Activated CD8-positive, alpha-beta memory T cell treated with anti-CD3 and anti-CD28 coated beads, Interleukin-2, amount 10 ng/mL, durations not matched to agents 7 days and 5 days (primary cell): ENCODE results near the gene HTR3A. TPM values are rescaled to one million over a fixed set of nuclear protein-coding genes. Genes with fewer than 3 reads are reported as not detected.

ENCODE experiments used
- ATAC-seq: fragments of 150-1000 bp; cut with Tn5 transposase; one replicate; pipeline ENCODE4 v1.10.0; 2021; ENCODE audit warnings: moderate library complexity
- CTCF ChIA-PET: fragments of 350-600 bp; sonication (Branson Sonifier 250); formaldehyde crosslinking; loops from one replicate; lab custom pipeline; 2021; ENCODE audit warnings: antibody characterized with exemption; lab: Charles Lee
- DNase-seq: peaks from one replicate; pipeline ENCODE4 v3.0.0-alpha.2; 2020
- H3K27ac Mint-ChIP-seq: one replicate; pipeline ENCODE4 v1.8.0; 2021; ENCODE audit warnings: mild to moderate bottlenecking, mixed read lengths
- H3K27me3 Mint-ChIP-seq: one replicate; pipeline ENCODE4 v1.8.0; 2021; ENCODE audit warnings: mixed read lengths
- H3K36me3 Mint-ChIP-seq: one replicate; pipeline ENCODE4 v1.8.0; 2021; ENCODE audit warnings: mild to moderate bottlenecking, mixed read lengths
- H3K4me1 Mint-ChIP-seq: one replicate; pipeline ENCODE4 v1.8.0; 2021; ENCODE audit warnings: mixed read lengths
- H3K4me3 Mint-ChIP-seq: one replicate; pipeline ENCODE4 v1.8.0; 2021; ENCODE audit warnings: mild to moderate bottlenecking, moderate library complexity, mixed read lengths
- H3K9me3 Mint-ChIP-seq: one replicate; pipeline ENCODE4 v1.8.0; 2022; ENCODE audit warnings: low read depth, mixed read lengths
- total RNA-seq, 2 experiments: library from RNA; stranded (reverse); gene quantifications; one replicate each; pipeline ENCODE4 v1.2.3, GENCODE V29; 2021

HTR3A gene
- total RNA-seq, 2 experiments from 2014 or later = not detected

DNA sequence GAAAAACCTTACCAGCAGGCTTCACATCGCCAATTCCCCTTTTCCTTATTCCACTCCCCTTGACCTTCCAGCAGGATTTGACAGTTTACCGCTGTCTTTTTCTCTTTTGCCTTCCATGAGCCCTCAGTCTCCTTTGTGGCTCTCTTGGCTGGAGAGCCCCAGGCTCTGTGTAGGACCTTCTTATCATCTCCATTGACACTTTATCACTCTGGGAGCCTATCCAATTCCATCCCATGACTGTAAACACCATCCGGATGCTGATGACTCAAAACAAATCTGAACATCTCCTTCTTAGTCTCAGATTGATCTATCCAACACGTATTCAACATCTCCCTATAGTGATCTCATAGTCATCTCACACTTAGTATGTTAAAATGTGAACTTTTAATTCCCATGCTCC lies 36.0 kb downstream of the HTR3A start:
- no peak for DNase-seq
- H3K4me1 Mint-ChIP-seq = peaks cover 9% of the 10 kb centered on the region
- peaks cover 22% of the 10 kb centered on the region for H3K27me3 Mint-ChIP-seq
- no peak overlapping the region for H3K4me3 Mint-ChIP-seq
- H3K9me3 Mint-ChIP-seq = no peaks in the 10 kb centered on the region
- CTCF ChIA-PET = interaction anchor here (0.7 to 2.9 kb wide), 3 partner anchors 16 to 250 kb away, joined by 3 to 11 read pairs (median 4); no protein-coding TSS in a partner anchor
- no peak overlapping the region for H3K27ac Mint-ChIP-seq
- H3K36me3 Mint-ChIP-seq = no peaks in the 10 kb centered on the region
- no peak for ATAC-seq

- no peak for DNase-seq
- Mint-ChIP-seq H3K4me1 (peaks cover 9% of the 10 kb centered on the region), H3K27me3 (peaks cover 22% of the 10 kb centered on the region), H3K9me3 (no peaks in the 10 kb centered on the region), H3K36me3 (no peaks in the 10 kb centered on the region), H3K27ac (no peak overlapping the region), H3K4me3 (no peak overlapping the region)
- CTCF ChIA-PET = interaction anchor here (2.9 kb wide), 1 partner anchor 250 kb away, joined by 11 read pairs; no protein-coding TSS in a partner anchor
- no peak for ATAC-seq
Observed at GRCh38 chr11:114011443-114011842, 36.5 kb downstream of the HTR3A start.

- Mint-ChIP-seq H3K9me3 (no peaks in the 10 kb centered on the region), H3K27ac (no peak overlapping the region), H3K27me3 (peaks cover 8% of the 10 kb centered on the region), H3K36me3 (no peaks in the 10 kb centered on the region), H3K4me1 (no peaks in the 10 kb centered on the region), H3K4me3 (no peak overlapping the region)
- ATAC-seq (no peak), DNase-seq (no peak)
- CTCF ChIA-PET = interaction anchor here (1.5 to 2.2 kb wide), 2 partner anchors 245 to 247 kb away, joined by 3 to 13 read pairs; no protein-coding TSS in a partner anchor
Observed at GRCh38 chr11:114015117-114015516, 40.2 kb downstream of the HTR3A start.

- CTCF ChIA-PET = interaction anchor here (1.0 kb wide), 1 partner anchor 21 kb away, joined by 3 read pairs; no protein-coding TSS in a partner anchor
- Mint-ChIP-seq H3K4me1 (no peaks in the 10 kb centered on the region), H3K9me3 (no peaks in the 10 kb centered on the region), H3K27me3 (peaks cover 2% of the 10 kb centered on the region), H3K27ac (no peak overlapping the region), H3K4me3 (no peak overlapping the region), H3K36me3 (no peaks in the 10 kb centered on the region)
- ATAC-seq (no peak), DNase-seq (no peak)
Observed at GRCh38 chr11:114016986-114017385, 42.1 kb downstream of the HTR3A start.

GRCh38 chr11:114017723-114018122 lies 42.8 kb downstream of the HTR3A start:
- Mint-ChIP-seq H3K4me1 (no peaks in the 10 kb centered on the region), H3K27me3 (peaks cover 2% of the 10 kb centered on the region), H3K36me3 (no peaks in the 10 kb centered on the region), H3K9me3 (no peaks in the 10 kb centered on the region), H3K4me3 (no peak overlapping the region), H3K27ac (no peak overlapping the region)
- ATAC-seq (no peak), DNase-seq (no peak)
- CTCF ChIA-PET = interaction anchor here (1.0 to 1.2 kb wide), 2 partner anchors 21 to 243 kb away, joined by 3 to 5 read pairs; no protein-coding TSS in a partner anchor

DNA sequence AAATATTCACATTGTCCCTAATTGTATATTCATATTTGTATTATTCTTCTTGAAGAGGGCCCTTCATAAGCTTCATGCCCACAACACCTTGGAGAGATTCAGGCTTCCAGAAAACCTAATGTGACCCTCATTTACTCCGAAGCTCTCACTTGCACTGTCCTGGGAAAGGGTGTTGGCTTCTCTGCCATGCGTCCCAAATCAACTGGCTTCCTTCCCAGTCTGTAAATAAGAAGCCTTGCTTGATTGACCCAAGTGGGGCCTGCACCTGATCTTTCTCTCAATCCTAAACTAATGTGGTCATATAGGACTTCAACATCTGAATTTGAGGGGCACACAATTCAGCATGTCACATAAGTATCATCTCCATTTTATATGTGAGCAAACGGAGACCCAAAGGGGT lies 44.1 kb downstream of the HTR3A start:
- H3K36me3 Mint-ChIP-seq = no peaks in the 10 kb centered on the region
- H3K4me3 Mint-ChIP-seq = no peak overlapping the region
- H3K27me3 Mint-ChIP-seq = peaks cover 2% of the 10 kb centered on the region
- no peak overlapping the region for H3K27ac Mint-ChIP-seq
- ATAC-seq = no peak
- DNase-seq = no peak
- CTCF ChIA-PET = interaction anchor here (0.8 to 1.2 kb wide), 3 partner anchors 11 to 242 kb away, joined by 3 to 5 read pairs (median 3); no protein-coding TSS in a partner anchor
- H3K9me3 Mint-ChIP-seq = no peaks in the 10 kb centered on the region
- no peaks in the 10 kb centered on the region for H3K4me1 Mint-ChIP-seq

GRCh38 chr11:114019574-114019973 lies 44.7 kb downstream of the HTR3A start:
- peaks cover 4% of the 10 kb centered on the region for H3K27me3 Mint-ChIP-seq
- DNase-seq = no peak

DNA sequence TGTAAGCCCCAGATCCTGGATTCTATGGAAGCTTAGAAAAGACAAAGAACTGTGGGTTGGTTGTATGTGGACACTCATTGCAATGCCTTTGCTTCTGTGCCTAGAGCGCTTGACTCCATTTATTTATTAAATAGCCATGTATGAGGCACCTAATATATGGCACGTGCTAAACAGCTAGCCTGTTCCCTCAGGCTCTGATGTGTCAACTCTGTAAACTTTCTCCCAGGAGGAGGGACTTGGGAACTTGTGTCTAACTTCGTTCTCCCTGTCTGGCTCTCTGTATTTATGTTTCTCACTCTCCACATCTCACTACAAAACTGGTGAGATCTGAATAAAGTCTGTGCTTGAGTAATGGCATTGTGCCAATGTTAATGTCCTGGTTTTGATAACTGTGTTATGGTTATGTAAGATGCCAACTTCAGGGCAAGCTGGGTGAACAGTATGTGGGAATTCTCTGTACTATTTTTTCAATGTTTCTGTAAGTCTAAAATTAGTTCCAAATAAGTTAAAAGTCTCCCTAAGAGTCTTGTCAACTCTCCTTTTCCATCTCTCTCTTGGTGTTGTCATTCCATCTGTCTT lies 50.5 kb downstream of the HTR3A start:
- Mint-ChIP-seq H3K4me1 (peaks cover 7% of the 10 kb centered on the region), H3K4me3 (no peak overlapping the region), H3K27ac (no peak overlapping the region), H3K36me3 (no peaks in the 10 kb centered on the region), H3K27me3 (peaks cover 40% of the 10 kb centered on the region), H3K9me3 (no peaks in the 10 kb centered on the region)
- ATAC-seq = no peak
- no peak for DNase-seq
- CTCF ChIA-PET = interaction anchor here (1.5 to 4.1 kb wide), 4 partner anchors 31 to 236 kb away, joined by 3 to 50 read pairs (median 4); no protein-coding TSS in a partner anchor

More at GRCh38 chr11:114019574-114019973, 44.7 kb downstream of the HTR3A start:
- no peak overlapping the region for H3K4me3 Mint-ChIP-seq
- H3K36me3 Mint-ChIP-seq = no peaks in the 10 kb centered on the region
- no peak for ATAC-seq
- H3K27ac Mint-ChIP-seq = no peak overlapping the region
- H3K4me1 Mint-ChIP-seq = no peaks in the 10 kb centered on the region
- no peaks in the 10 kb centered on the region for H3K9me3 Mint-ChIP-seq
- CTCF ChIA-PET = interaction anchor here (1.2 kb wide), 2 partner anchors 10 to 242 kb away, joined by 3 read pairs; no protein-coding TSS in a partner anchor

- CTCF ChIA-PET = interaction anchor here (1.5 to 4.1 kb wide), 5 partner anchors 32 to 235 kb away, joined by 3 to 50 read pairs (median 4); no protein-coding TSS in a partner anchor
- Mint-ChIP-seq H3K4me1 (peaks cover 7% of the 10 kb centered on the region), H3K27me3 (peaks cover 41% of the 10 kb centered on the region), H3K4me3 (no peak overlapping the region), H3K27ac (no peak overlapping the region), H3K9me3 (no peaks in the 10 kb centered on the region), H3K36me3 (no peaks in the 10 kb centered on the region)
- peak; percentile 69 for ATAC-seq
- DNase-seq = peak; percentile 75
Observed at GRCh38 chr11:114026355-114026754, 51.4 kb downstream of the HTR3A start.

GRCh38 chr11:114027391-114027790 lies 52.5 kb downstream of the HTR3A start:
- no peaks in the 10 kb centered on the region for H3K9me3 Mint-ChIP-seq
- H3K36me3 Mint-ChIP-seq = no peaks in the 10 kb centered on the region
- CTCF ChIA-PET = interaction anchor here (1.3 to 4.1 kb wide), 5 partner anchors 10 to 238 kb away, joined by 3 to 50 read pairs (median 3); no protein-coding TSS in a partner anchor
- peaks cover 7% of the 10 kb centered on the region for H3K4me1 Mint-ChIP-seq
- DNase-seq = no peak
- no peak overlapping the region for H3K4me3 Mint-ChIP-seq
- no peak overlapping the region for H3K27ac Mint-ChIP-seq
- H3K27me3 Mint-ChIP-seq = peaks cover 39% of the 10 kb centered on the region
- no peak for ATAC-seq

GRCh38 chr11:114027926-114028325 lies 53.0 kb downstream of the HTR3A start:
- Mint-ChIP-seq H3K27me3 (peaks cover 39% of the 10 kb centered on the region), H3K9me3 (no peaks in the 10 kb centered on the region), H3K4me3 (no peak overlapping the region), H3K36me3 (no peaks in the 10 kb centered on the region), H3K4me1 (peaks cover 7% of the 10 kb centered on the region), H3K27ac (no peak overlapping the region)
- CTCF ChIA-PET = interaction anchor here (1.3 to 4.1 kb wide), 5 partner anchors 10 to 237 kb away, joined by 3 to 50 read pairs (median 3); no protein-coding TSS in a partner anchor
- DNase-seq (no peak), ATAC-seq (no peak)

DNA sequence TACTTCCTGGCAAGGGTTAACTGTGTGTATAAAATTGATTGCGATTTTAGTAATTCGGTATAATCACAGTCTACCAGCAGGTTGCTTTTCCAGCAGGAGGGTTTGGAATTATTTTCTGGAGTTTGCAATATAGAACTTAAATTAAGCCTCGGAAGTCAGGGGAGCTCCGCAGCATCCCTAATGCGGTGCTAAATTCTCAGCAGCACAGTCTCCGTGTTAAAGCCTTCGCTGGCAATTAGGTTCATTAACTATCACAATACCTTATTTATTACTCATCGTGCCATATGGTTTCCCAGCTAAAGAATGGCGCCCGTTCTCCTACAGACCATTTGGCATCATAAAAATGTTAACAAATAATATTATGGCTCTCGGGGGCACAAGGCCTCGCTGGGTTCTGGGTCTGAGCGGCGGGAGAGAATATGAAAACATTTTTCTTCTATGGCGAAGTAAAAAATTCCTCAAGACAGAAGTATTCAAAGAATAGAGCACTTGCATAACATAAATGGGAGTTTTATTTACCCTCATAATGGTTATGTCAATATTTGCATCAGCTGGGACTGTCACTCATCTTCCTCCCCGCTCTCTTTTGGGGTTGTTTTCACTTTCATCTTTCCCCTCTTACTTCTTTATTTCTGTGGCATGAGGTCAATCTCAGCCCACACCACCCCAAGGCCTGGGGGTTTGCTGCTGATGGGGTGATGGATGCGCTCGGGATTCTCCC lies 56.5 kb downstream of the HTR3A start:
- Mint-ChIP-seq H3K9me3 (no peaks in the 10 kb centered on the region), H3K4me1 (peaks cover 6% of the 10 kb centered on the region), H3K4me3 (no peak overlapping the region), H3K27ac (no peak overlapping the region), H3K36me3 (no peaks in the 10 kb centered on the region), H3K27me3 (peaks cover 39% of the 10 kb centered on the region)
- no peak for DNase-seq
- CTCF ChIA-PET = interaction anchor here (1.2 to 3.5 kb wide), 2 partner anchors 13 to 230 kb away, joined by 3 to 26 read pairs; no protein-coding TSS in a partner anchor
- no peak for ATAC-seq

- Mint-ChIP-seq H3K4me1 (peaks cover 3% of the 10 kb centered on the region), H3K9me3 (no peaks in the 10 kb centered on the region), H3K36me3 (no peaks in the 10 kb centered on the region), H3K27me3 (peaks cover 41% of the 10 kb centered on the region), H3K4me3 (no peak overlapping the region), H3K27ac (no peak overlapping the region)
- CTCF ChIA-PET = interaction anchor here (3.5 kb wide), 1 partner anchor 230 kb away, joined by 26 read pairs; no protein-coding TSS in a partner anchor
- ATAC-seq (no peak), DNase-seq (no peak)
Observed at GRCh38 chr11:114031967-114032320, 57.0 kb downstream of the HTR3A start.
